Bronchial epithelial cell (primary cell): Measurements from ENCODE around the gene DLGAP4. TPM values are rescaled to one million over a fixed set of nuclear protein-coding genes. Genes with fewer than 3 reads are reported as not detected.

Source experiments
- DNase-seq: peaks from one replicate; pipeline ENCODE4 v3.0.0-alpha.2; 2010; ENCODE audit warnings: low read depth
- FAIRE-seq: peaks from 2 replicates; lab custom pipeline; 2011; peaks lifted over from hg19 to GRCh38; lab: Jason Lieb, UNC
- H3K27me3 ChIP-seq: 2 replicates; pipeline ENCODE4 v1.5.1; 2011; ENCODE audit warnings: low read length; ENCODE audit not compliant: control insufficient read depth, insufficient read depth
- H3K36me3 ChIP-seq: 2 replicates; pipeline ENCODE4 v1.5.1; 2011; ENCODE audit warnings: low read length; ENCODE audit not compliant: control insufficient read depth, insufficient read depth
- H3K4me3 ChIP-seq: 2 replicates; pipeline ENCODE4 v1.5.1; 2011; ENCODE audit warnings: mild to moderate bottlenecking, low read depth, low read length, control low read depth
- total RNA-seq: library from RNA; depleted of rRNA; stranded (reverse); fragments of >200 nt; gene quantifications from 2 replicates; pipeline ENCODE4 v1.2.1, GENCODE V29; 2014
- TF ChIP-seq, protein P1 (sequence below): IDR thresholded peaks from 2 replicates; pipeline ENCODE4 v1.5.1; 2011; ENCODE audit warnings: mild to moderate bottlenecking, moderate library complexity, low read length, control low read depth, inconsistent platforms; ENCODE audit not compliant: insufficient read depth, severe bottlenecking

The DLGAP4 gene
- total RNA-seq, 1 donor from 2014 or later = 5.5 TPM

DNA sequence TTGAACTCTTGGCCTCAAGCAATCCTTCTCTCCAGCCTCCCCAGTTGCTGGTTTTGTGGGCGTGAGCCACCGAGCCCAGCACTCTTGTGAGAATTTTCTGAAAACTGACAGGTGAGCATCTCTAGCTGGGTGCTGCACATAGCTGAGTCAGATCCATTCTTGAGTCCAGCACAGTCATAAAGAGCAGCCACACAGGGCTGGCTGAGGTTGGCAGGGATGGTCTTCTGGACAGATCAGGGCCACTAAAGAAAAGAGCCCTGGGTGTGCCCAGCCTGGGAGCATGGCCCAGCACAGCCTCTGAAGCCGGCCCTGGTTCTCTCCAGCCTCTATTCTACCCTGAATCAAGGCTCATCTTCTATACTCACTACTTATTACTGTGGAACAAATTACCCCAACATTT is 11.5 kb downstream of the DLGAP4 start:
- FAIRE-seq (no peak), DNase-seq (no peak)
- Histone ChIP-seq H3K27me3 (peaks cover 4% of the 10 kb centered on the region), H3K36me3 (no peaks in the 10 kb centered on the region), H3K4me3 (no peak overlapping the region)
- TF ChIP-seq, protein P1, sequence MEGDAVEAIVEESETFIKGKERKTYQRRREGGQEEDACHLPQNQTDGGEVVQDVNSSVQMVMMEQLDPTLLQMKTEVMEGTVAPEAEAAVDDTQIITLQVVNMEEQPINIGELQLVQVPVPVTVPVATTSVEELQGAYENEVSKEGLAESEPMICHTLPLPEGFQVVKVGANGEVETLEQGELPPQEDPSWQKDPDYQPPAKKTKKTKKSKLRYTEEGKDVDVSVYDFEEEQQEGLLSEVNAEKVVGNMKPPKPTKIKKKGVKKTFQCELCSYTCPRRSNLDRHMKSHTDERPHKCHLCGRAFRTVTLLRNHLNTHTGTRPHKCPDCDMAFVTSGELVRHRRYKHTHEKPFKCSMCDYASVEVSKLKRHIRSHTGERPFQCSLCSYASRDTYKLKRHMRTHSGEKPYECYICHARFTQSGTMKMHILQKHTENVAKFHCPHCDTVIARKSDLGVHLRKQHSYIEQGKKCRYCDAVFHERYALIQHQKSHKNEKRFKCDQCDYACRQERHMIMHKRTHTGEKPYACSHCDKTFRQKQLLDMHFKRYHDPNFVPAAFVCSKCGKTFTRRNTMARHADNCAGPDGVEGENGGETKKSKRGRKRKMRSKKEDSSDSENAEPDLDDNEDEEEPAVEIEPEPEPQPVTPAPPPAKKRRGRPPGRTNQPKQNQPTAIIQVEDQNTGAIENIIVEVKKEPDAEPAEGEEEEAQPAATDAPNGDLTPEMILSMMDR = no peak

- DNase-seq (no peak), FAIRE-seq (no peak)
- H3K27me3 ChIP-seq = peaks cover 2% of the 10 kb centered on the region
- no peaks in the 10 kb centered on the region for H3K36me3 ChIP-seq
- TF ChIP-seq, protein P1 = no peak
- no peak overlapping the region for H3K4me3 ChIP-seq
These were observed 12.0 kb downstream of the DLGAP4 start for GRCh38 chr20:36318166-36318565.

- Histone ChIP-seq H3K4me3 (no peak overlapping the region), H3K36me3 (no peaks in the 10 kb centered on the region), H3K27me3 (no peaks in the 10 kb centered on the region)
- FAIRE-seq (no peak), DNase-seq (no peak)
- TF ChIP-seq, protein P1 = no peak
These were observed 13.5 kb downstream of the DLGAP4 start for GRCh38 chr20:36319356-36320260.

DNA sequence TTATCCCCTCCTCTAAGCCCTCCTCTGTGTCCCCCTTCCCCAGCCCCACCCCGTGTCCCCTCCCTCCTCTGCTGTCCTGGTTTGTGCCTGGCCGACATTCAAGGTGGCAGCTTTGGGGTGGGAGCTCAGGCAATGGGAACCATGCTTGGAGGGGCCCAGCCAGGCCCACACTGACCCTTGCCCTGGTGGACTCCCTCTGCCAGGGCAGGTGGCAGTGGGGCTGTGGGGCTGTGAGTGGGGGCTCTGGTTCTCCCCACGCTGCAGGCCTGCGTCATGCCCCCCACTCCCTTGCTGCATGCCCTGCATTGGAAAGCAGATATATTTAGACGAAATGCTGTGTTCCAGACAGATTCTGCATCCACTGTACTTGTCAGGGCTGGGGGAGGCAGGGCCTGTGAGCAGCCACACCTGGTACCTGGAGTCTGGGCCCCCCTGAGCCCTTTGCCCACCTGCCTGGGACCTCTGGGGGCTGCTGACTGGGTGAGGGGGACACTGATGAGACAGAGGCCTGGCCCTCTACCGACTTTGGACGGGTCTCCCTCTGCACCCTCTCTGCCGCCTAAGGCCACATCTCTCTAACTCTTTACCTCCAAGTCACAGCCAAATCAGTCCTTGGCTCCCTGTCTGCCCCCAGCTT is 14.2 kb downstream of the DLGAP4 start:
- no peak overlapping the region for H3K4me3 ChIP-seq
- DNase-seq (no peak), FAIRE-seq (no peak)
- TF ChIP-seq, protein P1 = no peak
- H3K36me3 ChIP-seq = no peaks in the 10 kb centered on the region
- H3K27me3 ChIP-seq = no peaks in the 10 kb centered on the region

- TF ChIP-seq, protein P1 = no peak
- no peak overlapping the region for H3K4me3 ChIP-seq
- no peaks in the 10 kb centered on the region for H3K27me3 ChIP-seq
- DNase-seq (no peak), FAIRE-seq (no peak)
- no peaks in the 10 kb centered on the region for H3K36me3 ChIP-seq
These were observed 15.0 kb downstream of the DLGAP4 start for GRCh38 chr20:36320898-36321695.
